SKM-1 treated with dmso at 0.1 percent for 144 hours (cell line): ENCODE results near the gene ARHGAP12.
A peak's percentile ranks its signal among the peaks of the same experiment; 100 is the strongest.

Source experiments
- DNase-seq: peaks from one replicate; lab custom pipeline; 2025; ENCODE audit not compliant: unreplicated experiment; lab: John Stamatoyannopoulos, UW

The ARHGAP12 gene

DNA sequence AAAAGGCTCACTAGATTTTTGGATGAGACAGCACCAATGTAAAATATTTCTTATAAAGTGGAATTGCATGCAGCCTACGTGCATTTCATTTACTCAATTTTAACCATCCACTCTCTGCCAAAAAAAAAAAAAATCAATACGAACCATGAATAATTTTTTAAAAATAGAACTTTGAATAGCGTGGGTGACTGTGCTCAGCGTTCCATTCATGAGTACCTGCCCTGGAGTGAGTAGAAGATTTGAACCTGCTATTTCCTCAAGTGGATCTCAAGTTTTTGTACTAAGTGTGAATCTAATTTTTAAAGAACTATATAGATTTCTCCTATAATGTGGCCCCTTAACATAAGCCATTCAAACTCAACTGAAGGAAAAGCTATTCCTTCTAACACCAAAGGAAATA is 105.3 kb downstream of the ARHGAP12 start:
- no peak for DNase-seq

DNA sequence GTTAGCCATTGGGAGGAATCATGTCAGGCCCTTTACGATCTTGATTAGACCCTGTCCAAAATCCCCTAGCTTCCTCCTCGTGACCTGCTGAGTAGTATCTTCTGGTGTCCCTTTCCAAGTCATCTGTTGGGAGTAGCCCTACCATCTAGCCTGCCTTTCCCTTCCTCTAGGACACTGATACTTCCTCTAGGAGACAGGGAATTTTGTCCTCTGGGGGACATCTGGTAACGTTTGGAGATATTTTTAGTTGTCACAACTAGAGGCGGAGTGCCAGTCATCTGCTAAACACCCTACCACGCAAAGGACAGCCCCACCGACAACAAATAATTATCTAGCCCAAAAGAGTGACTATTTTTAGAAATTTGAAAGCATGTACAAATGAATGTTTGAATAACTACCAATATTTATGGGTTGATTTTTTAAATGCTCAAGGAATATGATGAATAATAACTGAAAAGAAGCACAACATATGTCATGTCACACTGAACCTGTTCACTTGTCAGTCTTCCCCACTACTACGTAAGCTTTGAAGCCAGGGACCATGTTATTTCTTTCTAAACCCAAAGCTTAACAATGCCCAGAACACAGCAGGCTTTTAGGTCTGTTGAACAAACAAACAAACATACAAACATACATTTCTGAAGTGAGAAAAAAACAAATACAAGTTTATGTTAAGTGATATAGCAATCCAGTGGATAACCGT is 105.9 kb downstream of the ARHGAP12 start:
- no peak for DNase-seq

DNA sequence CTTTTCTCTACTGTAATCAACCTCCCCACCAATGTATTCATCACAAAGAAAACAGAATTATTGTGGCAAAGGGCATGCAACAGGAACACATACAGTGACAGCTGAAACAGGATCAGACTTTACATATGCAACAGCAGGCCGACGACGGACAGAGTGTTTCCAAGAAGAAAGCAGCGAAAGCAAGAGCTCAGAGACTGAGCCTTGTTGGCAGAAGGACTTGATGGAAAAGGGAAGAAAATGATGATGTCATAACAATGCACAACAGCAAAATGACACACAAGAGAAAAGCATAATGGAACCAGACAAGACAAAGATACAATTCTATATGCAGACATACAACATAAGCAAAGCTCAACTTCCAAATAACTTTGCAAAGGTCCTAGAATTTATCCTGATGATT is 106.5 kb downstream of the ARHGAP12 start:
- no peak for DNase-seq

DNA sequence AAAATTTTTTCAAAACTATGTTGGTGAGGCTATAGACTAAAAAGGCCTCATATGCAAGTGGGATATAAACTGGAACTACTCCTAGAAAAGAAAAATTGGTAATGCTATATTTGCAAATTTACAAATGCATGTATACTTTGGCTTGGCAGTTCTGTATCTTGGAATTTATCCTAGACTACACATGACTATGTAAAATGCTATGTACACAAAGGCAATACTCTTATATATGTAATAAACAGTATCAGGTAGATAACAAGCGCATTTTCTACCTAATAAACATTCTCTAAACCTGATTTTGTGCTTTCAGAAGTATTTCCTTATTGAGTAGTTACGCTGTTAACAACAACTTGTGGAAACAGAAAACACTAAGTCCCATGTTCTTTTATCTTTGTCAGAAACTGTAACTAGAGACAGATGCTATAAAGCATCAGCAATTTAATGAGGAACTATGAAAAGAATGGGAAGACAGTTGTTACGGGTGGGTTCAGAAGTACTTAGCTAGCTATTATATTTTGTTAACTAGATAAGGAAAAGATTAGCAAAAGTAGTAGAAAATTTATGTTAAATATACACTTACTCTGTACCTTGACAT is 107.8 kb downstream of the ARHGAP12 start:
- DNase-seq, result no peak

DNA sequence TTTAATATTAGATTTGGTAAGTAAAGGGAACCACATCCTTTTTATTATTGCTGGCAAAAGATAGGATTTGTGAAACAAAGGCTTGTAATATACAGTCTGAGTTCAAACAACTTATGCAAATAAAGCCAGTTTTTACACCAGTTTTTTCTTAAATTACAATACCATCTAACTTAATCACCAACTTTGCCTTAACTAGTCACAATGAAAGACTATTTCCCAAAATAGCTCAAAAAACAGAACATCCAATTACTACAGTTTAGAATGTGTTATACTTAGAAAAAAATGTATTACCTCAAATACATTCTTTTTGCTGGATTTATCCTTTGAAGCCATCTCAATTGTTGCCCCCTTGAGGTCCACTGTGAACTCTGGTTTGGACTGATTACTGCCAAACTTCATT is 108.5 kb downstream of the ARHGAP12 start:
- no peak for DNase-seq

DNA sequence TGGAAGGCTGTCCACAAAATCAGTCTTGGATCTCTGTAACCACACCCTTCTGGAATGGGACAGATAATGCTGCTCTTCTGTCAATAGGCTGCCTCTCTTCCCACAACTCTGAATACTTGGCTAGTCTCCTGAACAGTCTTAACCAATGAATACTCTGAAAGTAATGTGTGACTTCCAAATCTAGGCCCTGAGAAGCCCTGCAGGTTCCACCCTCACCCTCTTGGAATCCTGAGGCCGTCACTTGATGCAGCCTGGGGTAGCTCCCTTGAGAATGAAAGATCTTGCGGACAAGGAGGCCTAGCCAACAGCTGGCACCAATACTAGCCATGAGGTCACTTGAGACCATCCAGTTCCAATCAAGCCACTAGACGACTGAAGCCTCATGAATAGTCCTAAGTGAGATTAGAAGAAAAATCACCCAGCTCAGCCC is 109.2 kb downstream of the ARHGAP12 start:
- no peak for DNase-seq

DNA sequence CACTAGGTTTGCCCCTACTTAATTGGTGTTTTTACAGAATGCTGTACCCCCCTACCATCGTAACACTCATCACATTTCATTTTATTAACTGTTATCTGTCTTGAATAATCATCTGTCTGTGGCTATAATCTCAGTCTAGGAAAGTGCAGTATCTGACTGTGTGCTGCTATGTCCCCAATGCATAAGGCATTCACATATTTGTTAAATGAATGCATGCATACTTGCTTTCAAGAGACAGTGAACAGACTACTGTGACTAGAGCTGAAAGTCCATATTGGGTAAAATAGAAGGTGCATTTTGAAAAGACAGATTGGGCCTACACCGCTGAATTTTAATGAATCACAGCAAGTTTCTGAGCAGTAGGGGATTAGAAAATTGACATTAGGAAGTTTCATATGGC is 112.3 kb downstream of the ARHGAP12 start:
- no peak for DNase-seq

DNA sequence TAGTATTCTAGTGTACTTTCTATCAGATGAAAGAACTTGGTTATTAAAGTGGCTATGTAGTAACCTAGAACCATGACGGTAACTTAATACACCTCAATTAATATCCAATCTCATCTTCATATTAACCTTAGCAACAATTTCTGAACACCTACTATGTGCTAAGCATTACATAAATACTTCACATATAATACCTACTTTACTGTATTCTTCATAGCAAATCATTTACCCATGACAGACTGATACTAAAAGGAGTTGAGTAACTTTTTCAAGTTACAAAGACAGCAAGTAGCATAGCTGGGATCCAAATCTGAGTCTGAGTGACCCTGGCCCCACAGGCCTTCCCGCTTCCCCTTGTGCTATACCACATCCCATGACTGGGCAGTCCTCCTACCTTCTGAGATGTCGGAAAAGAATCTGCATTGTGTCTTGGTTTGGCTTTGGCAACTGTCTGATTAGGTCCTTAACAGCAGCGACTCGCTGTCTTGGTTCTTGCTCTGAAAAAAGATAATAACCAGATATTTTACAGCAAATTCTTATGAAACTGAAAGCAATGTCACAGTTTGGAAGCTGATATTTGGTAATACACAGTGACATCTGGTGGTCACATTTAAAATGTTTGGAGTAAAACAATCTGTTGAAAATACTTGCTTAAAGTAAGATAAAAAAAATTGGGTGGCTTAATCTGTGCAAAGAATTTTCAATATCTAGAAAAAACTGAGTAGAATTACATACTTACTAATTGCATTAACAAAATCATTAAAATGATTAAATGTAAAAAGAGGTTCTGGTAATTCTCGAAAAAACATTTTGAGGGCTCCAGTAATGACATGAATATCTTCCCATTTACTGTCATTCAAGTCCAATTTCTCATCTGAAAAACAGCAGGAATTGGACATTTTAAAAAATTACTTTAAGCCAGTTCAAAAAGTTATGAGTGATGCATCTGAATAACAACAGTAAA is 120.1 kb downstream of the ARHGAP12 start:
- DNase-seq, result peak; percentile 10

DNA sequence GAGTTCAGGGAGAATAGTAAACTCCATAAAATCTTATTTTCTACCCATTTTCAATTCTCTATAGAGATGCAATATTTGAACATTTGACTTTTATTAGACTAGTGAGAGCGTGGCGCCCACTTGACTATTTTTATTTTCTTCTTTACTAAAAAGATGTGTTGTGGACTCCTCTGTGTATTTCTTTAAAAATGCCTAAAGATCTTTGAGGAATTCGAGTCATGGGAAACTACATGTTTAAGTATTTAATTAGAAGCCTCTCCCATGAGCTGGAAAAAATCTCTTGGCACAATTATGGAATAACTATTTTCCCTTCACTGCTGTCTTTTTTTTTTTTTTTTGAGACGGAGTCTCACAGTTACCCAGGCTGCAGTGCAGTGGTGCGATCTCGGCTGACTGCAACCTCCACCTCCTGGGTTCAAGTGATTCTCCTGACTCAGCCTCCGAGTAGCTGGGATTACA is 124.2 kb downstream of the ARHGAP12 start:
- no peak for DNase-seq

DNA sequence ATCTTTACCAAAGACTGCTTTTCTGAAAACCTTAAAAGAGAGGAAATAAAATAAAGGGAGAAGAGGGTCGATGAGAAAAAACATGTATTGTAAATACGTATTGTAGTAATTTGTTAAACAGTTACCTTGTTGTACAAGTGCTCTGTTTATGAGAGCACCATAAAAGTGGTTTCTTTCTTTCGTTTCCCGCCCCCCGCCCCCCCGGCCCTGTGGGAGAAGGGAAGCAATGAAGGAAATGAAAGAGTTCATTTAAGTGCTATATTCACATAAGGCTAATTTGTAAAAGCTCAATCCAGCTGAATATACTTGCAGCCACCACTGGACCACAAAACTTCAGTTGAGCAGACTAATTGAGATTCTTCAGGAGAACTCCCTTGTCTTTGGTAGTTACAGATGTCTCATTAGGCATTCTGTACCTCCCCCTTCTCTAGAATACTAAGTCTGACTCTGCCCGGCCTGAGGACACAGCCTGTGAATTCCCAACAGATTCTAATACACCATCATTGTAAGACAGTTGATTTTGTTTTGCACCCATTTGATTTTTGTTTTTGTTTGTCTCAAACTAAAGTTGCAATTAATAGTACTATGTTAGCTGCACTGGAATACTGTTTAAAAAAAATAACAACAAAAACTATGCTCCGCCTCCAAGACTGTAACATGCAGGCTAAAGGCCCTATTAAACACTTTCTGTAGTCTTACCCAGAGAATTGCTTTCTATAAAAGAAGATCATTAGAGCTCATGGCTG is 124.9 kb downstream of the ARHGAP12 start:
- no peak for DNase-seq

DNA sequence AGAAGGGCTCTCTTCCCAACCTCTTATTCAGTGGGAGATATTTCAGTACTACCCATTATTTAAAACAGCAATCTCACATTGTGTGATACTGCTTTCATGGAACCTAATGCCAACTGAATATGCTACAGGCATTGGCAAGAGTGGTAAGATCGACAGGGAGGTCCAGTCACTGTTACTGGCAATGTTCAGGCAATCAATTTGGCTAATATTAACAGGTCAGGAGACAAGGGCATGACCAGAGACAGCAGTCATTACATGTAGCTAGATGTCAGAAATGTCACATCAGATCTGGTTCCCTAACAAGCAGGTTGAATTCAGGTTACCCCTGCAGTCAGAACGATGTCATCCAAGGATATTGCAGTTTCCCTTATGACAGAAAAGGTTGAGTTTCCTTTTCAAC is 129.4 kb downstream of the ARHGAP12 start:
- DNase-seq, result no peak

DNA sequence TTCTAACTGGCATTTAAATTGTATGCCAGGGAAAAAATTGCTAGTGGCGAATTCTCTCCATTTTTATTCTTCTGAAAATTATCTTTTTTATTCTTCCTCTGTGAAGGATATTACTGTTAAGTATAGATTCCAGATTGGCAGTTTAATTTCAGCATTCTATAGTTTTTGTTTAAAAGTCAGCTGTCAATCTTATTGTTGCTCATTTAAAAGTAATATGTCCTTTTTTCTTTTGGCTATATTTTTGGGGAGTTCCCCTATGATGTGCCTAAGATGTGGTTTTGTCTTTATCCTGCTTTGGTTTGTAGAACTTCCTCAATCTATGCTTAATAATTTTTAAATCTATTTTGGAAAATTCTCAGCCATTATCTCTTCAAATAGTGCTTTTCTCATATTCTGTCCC is 135.9 kb downstream of the ARHGAP12 start:
- DNase-seq, result no peak

DNA sequence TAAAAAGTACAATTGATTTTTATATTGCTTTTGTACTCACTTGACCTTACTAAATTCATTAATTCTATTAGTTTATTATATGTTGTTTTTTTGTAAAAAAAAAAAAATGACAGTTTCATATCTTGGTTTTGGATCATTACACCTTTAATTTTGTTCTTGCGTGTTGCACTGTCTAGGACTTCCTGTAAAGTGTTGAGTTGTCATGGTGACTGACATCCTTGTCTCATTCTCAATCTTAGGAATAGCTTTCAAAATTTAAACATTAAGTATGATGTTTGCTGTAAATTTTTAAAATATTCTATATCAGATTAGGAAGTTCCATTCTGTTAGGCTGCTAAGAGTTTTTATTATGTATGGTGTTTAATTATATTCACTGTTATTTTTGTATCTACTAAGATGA is 139.1 kb downstream of the ARHGAP12 start:
- no peak for DNase-seq

DNA sequence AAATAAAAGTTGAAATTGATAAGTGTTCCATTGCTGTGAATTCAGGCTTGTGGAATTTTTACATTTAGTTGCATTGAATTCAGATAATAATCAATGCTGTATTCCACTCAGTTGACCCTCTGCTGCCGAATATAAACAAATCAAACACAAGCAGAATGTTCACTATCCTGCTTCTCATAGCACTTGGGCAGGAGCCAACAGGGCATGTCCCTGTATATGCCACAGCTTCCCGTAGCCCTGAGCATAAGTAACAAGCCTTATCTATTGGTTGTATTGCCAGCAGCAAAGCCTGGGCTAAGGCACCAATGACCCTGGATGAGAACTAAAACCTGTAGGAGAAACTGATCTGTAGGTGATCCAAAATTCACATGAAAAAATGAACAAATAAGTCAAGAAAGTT is 145.9 kb downstream of the ARHGAP12 start:
- no peak for DNase-seq

DNA sequence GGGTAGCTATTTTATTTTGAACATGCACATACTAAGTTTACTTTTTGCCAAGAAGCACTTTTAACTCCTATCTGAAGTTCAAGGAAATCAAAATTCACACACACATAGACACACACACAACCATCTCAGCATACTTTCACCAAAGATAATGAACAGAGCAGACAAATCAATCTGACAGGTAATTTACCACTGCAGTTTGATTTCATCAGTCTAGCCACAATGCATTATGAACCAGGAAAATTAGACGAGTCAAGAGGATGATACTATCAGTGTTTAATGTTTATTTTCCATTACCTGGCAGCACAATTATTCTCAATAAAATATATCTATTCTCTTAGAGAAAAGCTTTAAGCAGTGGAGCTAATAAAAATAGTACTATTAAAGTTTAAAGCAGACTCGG is 147.9 kb downstream of the ARHGAP12 start:
- no peak for DNase-seq

DNA sequence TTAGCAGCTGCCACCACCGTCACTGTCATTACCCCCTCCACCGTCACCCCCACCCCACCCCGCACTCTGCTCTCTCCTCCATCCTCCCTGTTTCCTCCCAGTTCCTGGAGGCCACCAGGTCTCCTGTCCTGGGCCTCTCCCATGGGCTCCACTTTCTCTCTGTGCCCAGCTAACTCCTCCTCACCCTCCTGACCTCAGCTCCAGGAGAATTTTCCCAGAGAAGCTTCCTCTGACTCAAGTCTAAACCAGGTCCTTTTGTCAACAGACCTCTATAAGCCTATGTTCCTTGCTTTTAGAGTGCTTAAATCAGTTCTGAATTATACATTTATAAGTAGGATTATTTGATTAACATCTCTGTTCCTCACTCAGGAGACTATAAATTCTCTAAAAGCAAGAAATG is 150.0 kb downstream of the ARHGAP12 start:
- no peak for DNase-seq

DNA sequence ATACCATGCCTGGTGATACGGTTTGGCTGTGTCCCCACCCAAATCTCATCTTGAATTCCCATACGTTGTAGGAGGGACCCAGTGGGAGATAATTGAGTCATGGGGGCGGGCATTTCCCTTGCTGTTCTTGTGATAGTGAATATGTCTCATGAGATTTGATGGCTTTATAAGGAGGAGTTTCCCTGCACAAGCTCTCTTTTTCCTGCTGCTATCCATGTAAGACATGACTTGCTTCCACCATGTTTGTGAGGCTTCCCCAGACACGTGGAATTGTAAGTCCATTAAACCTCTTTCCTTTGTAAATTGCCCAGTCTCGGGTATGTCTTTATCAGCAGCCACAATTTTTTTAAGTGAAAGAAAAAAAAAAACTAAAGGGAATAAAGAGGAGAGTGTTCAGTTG is 152.5 kb downstream of the ARHGAP12 start:
- no peak for DNase-seq

DNA sequence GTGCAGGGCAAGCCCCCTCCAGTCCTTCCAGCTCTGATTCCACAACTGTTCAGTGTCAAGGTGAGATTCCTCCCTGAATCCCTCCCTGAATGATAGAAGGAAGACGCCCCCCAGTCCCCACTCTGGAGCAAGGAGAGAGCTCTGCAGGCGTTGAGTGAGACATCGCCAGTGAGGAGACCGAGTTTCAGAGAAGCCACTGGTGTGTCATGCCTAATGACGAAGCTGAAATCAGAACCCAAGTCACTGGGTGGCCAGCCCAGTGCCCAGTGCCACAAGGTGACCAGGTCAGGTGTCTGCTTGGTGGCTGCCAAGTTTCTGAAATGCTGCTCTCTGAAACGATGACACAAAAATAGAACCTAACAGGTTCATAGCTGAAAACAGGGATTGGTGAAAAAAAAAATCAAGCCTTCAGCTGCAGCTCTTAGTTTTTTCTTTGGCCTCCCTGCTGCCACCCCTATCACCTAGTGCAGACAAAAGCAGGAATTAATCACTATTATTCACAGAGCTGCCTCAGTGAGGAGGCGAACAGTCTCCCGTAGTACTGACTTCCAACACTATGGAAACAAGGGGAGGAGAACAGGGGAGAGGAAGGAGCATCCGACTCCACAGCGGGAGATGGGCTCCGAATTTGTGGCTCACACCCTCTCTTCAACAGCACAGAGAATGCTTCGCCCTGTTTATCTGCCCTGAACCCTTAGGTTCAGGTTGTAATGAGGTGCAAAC is 153.5 kb downstream of the ARHGAP12 start:
- no peak for DNase-seq

DNA sequence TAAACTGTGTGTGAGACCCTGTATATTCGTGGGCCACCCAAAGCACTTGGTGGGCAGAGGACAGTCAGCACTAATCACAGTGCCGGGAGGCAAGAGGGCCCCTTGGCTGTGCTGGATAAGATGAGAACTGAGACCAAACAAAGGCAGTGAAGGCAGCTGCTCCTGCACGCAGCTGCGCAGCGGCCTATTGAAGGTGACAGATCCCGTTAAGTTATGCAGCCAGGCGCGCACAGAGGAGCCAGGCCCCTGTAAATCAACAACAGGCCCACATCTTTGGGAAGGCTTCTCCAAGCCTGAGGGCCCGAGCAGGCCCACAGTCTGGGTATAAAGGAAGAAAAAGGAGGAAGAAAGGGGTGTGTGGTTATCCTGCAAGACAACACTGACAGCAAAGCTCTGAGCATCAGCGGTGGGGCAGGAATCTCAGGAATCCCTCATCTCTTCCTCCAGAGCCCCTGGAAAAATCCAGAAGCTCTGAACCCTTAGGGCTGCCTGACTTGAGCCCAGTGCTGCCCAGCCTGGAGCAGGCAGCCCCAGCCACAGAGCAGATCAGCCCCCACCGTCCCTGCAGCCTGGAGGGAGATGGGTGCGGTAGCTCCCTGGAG is 154.2 kb downstream of the ARHGAP12 start:
- no peak for DNase-seq

DNA sequence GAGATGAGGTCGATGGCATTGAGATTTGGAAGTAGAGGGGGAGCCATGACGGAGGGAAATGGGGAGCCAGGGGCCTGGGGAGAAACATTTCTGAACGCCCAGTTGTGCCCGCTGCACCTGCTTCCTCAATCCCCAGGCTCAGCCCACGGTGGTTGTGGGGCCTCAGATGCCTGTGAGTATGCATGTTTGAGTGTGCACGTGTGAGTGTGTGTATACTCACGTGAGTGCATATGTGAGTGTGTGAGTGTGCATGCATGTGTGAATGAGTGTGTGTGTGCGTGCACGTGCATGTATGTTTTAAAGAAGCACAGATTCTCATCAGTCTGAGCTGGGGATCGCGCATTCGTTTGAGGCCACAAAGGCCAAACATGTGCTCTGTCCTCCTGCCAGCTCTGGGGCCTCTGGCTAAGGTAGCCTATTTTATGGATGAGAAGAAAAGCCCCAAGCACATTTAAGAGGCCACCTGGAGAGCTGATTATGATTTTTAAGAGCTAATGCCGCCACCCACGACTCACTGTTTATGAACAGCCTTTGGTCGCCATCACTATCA is 154.8 kb downstream of the ARHGAP12 start:
- no peak for DNase-seq
